GM19240 (cell line): ENCODE results near the gene KIF14.

Experiments used
- DNase-seq: peaks from one replicate; pipeline ENCODE4 v3.0.0; 2011; ENCODE audit warnings: low spot score; ENCODE audit not compliant: insufficient read length

KIF14 gene, protein sequence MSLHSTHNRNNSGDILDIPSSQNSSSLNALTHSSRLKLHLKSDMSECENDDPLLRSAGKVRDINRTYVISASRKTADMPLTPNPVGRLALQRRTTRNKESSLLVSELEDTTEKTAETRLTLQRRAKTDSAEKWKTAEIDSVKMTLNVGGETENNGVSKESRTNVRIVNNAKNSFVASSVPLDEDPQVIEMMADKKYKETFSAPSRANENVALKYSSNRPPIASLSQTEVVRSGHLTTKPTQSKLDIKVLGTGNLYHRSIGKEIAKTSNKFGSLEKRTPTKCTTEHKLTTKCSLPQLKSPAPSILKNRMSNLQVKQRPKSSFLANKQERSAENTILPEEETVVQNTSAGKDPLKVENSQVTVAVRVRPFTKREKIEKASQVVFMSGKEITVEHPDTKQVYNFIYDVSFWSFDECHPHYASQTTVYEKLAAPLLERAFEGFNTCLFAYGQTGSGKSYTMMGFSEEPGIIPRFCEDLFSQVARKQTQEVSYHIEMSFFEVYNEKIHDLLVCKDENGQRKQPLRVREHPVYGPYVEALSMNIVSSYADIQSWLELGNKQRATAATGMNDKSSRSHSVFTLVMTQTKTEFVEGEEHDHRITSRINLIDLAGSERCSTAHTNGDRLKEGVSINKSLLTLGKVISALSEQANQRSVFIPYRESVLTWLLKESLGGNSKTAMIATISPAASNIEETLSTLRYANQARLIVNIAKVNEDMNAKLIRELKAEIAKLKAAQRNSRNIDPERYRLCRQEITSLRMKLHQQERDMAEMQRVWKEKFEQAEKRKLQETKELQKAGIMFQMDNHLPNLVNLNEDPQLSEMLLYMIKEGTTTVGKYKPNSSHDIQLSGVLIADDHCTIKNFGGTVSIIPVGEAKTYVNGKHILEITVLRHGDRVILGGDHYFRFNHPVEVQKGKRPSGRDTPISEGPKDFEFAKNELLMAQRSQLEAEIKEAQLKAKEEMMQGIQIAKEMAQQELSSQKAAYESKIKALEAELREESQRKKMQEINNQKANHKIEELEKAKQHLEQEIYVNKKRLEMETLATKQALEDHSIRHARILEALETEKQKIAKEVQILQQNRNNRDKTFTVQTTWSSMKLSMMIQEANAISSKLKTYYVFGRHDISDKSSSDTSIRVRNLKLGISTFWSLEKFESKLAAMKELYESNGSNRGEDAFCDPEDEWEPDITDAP (N-terminal part only)

GRCh38 chr1:200620273-200621131 is at the start of gene KIF14:
TSS of gene KIF14 (minus strand) at chr1:200620751. CDS start at chr1:200618723, 2,028 bp downstream.
- DNase-seq, result peak; percentile 56

DNA sequence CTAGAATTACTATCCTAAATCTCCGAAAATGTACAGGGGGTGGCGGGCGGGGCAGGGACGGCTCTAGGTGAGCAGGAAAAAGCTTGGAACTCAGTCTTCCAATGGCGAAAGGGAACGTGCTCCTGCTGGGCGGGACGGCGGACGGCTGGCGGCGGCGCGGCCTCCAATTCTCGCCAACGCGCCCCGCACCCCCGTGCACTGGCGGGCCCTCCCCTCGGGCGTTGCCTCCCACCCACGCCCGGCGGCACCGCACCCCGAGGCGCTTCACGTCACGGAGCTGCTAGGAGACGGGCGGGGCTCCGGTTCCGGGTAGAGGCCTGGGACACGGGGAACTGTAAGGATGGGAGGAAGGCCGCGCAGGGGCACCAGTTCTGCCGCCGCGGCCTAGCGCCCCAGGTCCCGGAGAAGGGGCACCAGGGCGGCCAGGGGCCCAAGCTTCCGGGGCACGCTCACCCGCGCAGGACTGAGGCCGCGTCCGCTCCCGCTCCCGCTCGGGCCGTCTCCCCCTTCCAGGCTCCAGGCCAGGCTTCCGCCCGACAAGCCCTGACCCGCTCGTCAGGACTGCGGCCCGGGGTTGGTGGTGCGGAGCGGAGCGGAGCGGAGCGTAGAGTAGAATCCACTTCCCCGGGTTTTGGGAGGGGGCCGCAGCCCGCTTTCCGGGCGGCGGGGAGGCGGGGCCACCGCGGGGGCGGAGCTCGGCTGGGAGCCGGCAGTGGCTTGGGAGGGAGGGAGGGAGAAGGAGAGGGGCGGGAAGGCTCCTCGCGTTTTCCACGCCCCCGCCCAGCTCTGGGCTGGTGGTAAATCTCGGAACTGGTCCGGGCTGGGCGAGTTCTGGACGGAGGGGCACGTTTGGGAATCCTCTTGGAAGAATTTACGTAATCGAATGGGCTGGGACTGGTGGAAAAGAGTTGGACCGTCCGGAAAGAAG is 49.0 kb upstream of the KIF14 start, which contains the start of gene DDX59:
Gene DDX59, minus strand, starts transcription at position 594 of the 928 bp plus-strand sequence. CDS start 3,167 bp downstream, outside the sequence.
- DNase-seq, result peak; percentile 92

- no peak for DNase-seq
Observed at GRCh38 chr1:200668514-200669313, 48.2 kb upstream of the KIF14 start.

DNA sequence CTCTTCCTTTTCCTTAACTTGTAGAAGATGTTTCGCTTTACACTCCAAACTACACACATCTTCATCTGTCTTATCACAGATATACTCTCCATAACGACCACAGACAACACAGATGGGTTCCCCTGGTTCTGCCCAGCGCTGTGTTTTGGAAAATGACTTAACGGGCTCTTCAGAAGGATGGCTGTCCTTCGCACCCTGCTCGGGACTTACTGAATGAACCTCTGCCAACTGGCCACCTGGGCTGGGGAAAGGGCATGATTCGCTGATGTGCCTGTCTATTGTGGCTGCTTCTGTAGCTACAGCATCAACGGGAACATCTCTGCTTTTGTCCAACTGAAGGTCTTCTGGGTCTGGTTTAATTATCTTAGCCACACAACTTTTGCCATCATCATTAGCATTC is 45.8 kb upstream of the KIF14 start:
- no peak for DNase-seq

DNA sequence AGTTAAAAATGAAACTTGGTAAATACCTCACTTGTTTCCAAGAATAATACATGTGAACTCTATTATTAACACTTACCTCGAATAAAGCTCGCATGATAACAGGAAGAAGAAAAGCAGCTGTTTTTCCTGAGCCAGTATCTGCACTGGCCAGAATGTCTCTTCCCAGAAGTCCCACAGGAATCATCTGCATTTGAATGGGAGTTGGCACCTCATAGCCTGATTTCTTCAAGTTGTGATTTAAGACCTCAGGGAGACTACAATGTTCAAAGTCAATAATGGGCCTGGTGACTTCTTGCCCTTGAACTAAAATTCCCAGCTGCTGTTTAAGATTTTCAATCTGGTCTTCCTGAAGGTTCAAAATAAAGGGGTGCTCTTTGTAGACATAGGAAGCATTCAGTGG is 45.3 kb upstream of the KIF14 start:
- no peak for DNase-seq

GRCh38 chr1:200660719-200661118 is 40.2 kb upstream of the KIF14 start:
- DNase-seq, result no peak

DNA sequence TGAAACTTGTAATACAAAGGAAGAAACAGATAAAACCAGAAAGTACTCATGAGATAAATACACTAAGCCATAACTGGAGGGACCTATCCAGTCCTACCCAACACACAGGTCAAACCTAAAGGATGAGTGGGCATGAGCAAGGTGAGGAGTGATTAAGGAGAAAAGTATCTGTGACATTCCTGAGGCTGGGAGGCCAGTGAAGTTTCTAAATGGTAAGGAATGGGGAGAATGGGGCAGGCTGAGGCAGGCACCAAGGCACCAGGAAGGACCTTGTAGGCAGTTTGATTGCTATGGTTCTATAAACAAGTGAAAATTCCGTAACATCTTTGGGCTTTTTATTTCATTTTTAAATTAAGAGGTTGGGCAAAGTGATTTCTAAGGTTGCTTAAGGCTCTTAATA is 38.7 kb upstream of the KIF14 start:
- no peak for DNase-seq

DNA sequence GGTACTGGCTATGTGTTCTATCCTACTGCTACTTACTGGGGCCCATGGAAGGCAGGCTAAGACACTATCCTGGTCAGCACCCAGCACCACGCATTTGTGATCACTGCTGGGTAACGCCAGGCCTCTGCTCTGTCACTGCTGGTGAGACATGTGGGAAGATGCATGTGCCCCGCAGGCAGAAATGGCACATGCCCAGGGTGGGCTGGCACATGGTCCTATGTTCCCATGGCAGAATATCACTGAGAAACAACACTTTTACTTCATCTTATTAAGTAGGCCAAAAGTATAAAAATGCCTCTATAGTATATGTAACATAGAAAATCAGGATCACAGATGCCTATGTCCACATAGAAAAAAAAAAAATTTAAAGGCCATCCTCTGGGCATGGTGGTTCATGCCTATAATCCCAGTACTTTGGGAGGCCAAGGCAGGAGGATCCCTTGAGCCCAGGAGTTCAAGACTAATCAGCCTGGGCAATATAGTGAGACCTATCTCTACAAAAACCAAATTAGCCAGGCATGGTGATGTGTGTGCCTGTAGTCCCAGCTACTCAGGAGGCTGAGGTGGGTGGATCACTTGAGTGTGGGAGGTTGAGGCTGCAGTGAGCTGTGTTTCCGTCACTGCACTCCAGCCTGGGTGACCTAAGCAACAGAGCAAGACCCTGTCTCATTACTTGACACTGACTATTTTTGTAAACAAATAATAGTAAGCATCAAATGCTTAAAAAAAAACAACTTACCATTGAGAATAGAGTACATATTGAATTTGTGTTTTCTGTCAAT is 37.7 kb upstream of the KIF14 start:
- DNase-seq, result no peak

DNA sequence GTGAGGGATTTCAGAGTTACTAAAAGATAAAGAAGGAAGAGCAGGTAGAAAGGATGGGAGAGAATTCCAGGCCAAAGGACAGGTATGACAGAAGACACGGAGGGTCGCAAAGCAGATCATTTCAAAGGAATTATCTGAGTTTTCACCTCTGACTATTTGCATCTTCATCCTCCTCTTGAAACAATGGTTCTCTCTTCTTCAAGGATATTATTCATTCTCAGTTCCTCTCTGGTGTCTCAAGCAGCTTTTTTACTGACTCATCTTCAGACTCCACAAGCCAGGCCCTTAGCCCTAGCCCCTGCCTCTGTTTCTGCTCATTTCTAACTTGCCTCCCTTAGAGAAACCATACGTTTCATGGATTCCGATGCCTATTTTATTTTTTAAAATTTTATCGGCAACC is 34.1 kb upstream of the KIF14 start:
- DNase-seq, result peak; percentile 47

GRCh38 chr1:200653022-200653462 is 32.5 kb upstream of the KIF14 start:
- DNase-seq, result no peak

- DNase-seq, result no peak
Observed at GRCh38 chr1:200652378-200652777, 31.8 kb upstream of the KIF14 start.

DNA sequence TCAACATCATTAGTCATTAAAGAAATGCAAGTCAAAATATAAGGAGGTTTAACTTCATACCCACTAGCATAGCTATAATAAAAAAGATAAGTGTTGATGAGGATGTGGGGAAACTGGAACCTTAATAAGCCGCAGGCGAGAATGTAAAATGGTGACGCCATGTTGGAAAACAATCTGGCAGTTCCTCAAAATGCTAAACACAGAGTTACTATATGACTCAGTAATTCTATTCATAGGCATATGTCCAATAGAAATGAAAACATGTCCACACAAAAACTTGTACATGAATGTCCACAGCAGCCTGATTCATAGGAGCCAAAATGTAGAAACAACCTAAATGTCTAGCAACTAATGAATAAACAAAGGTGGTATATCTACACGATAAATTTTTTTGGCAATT is 26.0 kb upstream of the KIF14 start:
- DNase-seq, result no peak

GRCh38 chr1:200644021-200644420 is 23.5 kb upstream of the KIF14 start:
- DNase-seq, result no peak

GRCh38 chr1:200642481-200642880 is 21.9 kb upstream of the KIF14 start:
- no peak for DNase-seq

- no peak for DNase-seq
Observed at GRCh38 chr1:200640963-200641401, 20.4 kb upstream of the KIF14 start.

GRCh38 chr1:200640373-200640962 is 19.9 kb upstream of the KIF14 start:
- DNase-seq, result no peak

DNA sequence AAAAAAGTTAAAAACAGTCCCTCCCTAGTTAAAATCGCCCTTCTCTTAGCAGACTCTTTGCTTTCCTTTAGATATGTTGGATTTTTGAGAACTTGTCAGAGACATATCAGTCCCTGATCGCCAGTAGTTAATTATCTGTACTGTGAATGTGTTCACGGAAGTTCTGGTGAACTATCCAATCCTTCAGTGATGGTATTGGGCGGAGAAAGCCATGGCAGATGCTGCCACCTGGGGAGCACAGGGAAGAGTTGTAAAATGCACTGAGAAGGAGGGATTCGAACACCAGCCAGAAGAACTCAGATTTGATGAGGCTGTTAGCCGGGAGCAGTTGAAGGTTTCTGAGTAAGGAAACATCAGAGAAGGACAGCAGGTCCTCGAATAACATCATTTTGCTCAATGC is 17.5 kb upstream of the KIF14 start:
- no peak for DNase-seq
